ENCODE measurements around the gene DBI. TPM values are rescaled to one million over a fixed set of nuclear protein-coding genes. Genes with fewer than 3 reads are reported as not detected.
"Not testable (repeated sequence)": the region's sequence is repeated elsewhere in the genome, so short reads cannot be mapped to it uniquely, and the experiment has no call there.

The DBI gene
- total RNA-seq, 4 donors from 2014 or later = 17.3 to 102 (median 55.2) TPM

- H3K9me3 ChIP-seq = no peaks in the 10 kb centered on the region
- H3K27ac ChIP-seq = no peak overlapping the region
- DNase-seq (no peak), ATAC-seq (no peak)
- no peaks in the 10 kb centered on the region for H3K27me3 ChIP-seq
- peaks cover 15 to 21% of the 10 kb centered on the region in 2 donors for H3K4me1 ChIP-seq
- intact Hi-C loops (cut with DNase I; ENCODE audit: low total_unique reads) (no loop called here), in situ Hi-C loops (cut with MboI; ENCODE audit: low sequenced_read_pairs in 4 of 4) (no loop called here)
- TF ChIP-seq POLR2A (IDR thresholded peaks at IDR 0.05) (no peak), CTCF (IDR thresholded peaks at IDR 0.05 in 4 of 5, conservative IDR thresholded peaks at IDR 0.05 in 1 of 5) (no peak)
- H3K4me3 ChIP-seq = no peak overlapping the region
- peaks cover 0 to 29% of the 10 kb centered on the region in 2 donors for H3K36me3 ChIP-seq
These were observed 6.2 kb downstream of the DBI start for GRCh38 chr2:119372778-119373568.

GRCh38 chr2:119373907-119374745, 7.3 kb downstream of the DBI start:
- H3K36me3 ChIP-seq = peaks cover 0 to 28% of the 10 kb centered on the region in 2 donors
- ATAC-seq; DNase-seq; in situ Hi-C loops (cut with MboI; ENCODE audit: low sequenced_read_pairs in 4 of 4); H3K4me3 ChIP-seq; H3K27ac ChIP-seq; H3K27me3 ChIP-seq; H3K9me3 ChIP-seq; intact Hi-C loops (cut with DNase I; ENCODE audit: low total_unique reads): not testable (repeated sequence)
- H3K4me1 ChIP-seq = peaks cover 8 to 18% of the 10 kb centered on the region in 2 donors

DNA sequence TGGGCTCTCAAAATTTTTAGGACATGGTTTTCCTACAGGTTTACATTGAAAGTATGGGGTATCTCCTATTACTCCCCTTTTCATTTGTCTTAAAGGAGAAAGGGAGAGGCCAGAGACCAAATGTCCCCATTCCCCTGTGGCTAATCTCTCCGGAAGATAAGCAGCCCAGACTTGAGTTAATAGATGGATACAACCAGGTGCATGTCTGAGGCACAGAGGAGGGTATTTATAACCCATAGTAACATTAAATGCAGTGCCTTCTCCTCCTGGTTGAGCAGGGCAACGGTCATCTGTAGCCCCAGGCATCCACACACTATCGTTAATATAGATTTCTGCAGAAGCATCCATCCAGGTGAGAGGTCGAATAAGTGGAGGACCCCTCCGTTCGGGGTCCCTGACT, 9.6 kb downstream of the DBI start:
- DNase-seq; H3K4me1 ChIP-seq; H3K9me3 ChIP-seq; ATAC-seq; H3K27ac ChIP-seq; intact Hi-C loops (cut with DNase I; ENCODE audit: low total_unique reads); H3K4me3 ChIP-seq; in situ Hi-C loops (cut with MboI; ENCODE audit: low sequenced_read_pairs in 4 of 4); H3K27me3 ChIP-seq: not testable (repeated sequence)
- H3K36me3 ChIP-seq = peaks cover 0 to 21% of the 10 kb centered on the region in 2 donors

DNA sequence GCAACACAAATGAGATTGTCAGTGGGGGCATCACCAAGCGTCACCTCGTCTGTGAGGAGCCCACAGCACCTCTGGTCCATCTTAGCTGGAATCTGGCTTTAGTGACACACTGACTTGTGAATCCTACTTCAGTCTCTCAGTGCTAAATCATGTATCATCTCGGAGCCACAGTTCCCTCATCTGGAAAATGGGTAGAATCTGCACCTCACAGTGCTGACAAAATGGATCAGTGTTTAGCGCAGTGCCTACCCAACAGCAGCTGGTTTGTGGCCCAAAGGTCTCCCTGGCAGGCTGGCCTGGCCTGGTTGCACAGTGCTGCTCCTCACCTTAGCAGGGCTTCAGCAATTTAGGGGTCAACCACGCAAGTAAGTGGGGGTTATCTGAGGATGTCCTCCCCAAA, 10.0 kb downstream of the DBI start:
- no peaks in the 10 kb centered on the region for H3K9me3 ChIP-seq
- DNase-seq (no peak), ATAC-seq (no peak)
- TF ChIP-seq CTCF (IDR thresholded peaks at IDR 0.05 in 4 of 5, conservative IDR thresholded peaks at IDR 0.05 in 1 of 5) (no peak), POLR2A (IDR thresholded peaks at IDR 0.05) (no peak)
- H3K27ac ChIP-seq = no peak overlapping the region
- H3K4me1 ChIP-seq = no peaks in the 10 kb centered on the region
- intact Hi-C loops (cut with DNase I; ENCODE audit: low total_unique reads) = no loop called here
- H3K4me3 ChIP-seq = no peak overlapping the region
- H3K27me3 ChIP-seq = no peaks in the 10 kb centered on the region
- H3K36me3 ChIP-seq = peaks cover 0 to 21% of the 10 kb centered on the region in 2 donors
- in situ Hi-C loops (cut with MboI; ENCODE audit: low sequenced_read_pairs in 4 of 4) = no loop called here

- Histone ChIP-seq H3K4me1 (no peaks in the 10 kb centered on the region), H3K36me3 (peaks cover 0 to 18% of the 10 kb centered on the region in 2 donors), H3K4me3 (no peak overlapping the region), H3K27me3 (no peaks in the 10 kb centered on the region), H3K27ac (no peak overlapping the region), H3K9me3 (no peaks in the 10 kb centered on the region)
- in situ Hi-C loops (cut with MboI; ENCODE audit: low sequenced_read_pairs in 4 of 4) (no loop called here), intact Hi-C loops (cut with DNase I; ENCODE audit: low total_unique reads) (no loop called here)
- ATAC-seq = no peak
- TF ChIP-seq CTCF (IDR thresholded peaks at IDR 0.05 in 4 of 5, conservative IDR thresholded peaks at IDR 0.05 in 1 of 5) = no peak
- no peak for TF ChIP-seq POLR2A (IDR thresholded peaks at IDR 0.05)
- no peak for DNase-seq
These were observed 10.7 kb downstream of the DBI start for GRCh38 chr2:119377294-119377992.
